ENCODE data around the gene PPP1R1B. TPM values are rescaled to one million over a fixed set of nuclear protein-coding genes. Genes with fewer than 3 reads are reported as not detected.
A peak's percentile ranks its signal among the peaks of the same experiment; 100 is the strongest.

The PPP1R1B gene
- total RNA-seq, 1 experiment from 2014 or later: 8.2 TPM

GRCh38 chr17:39652587-39653315 is 26.0 kb downstream of the PPP1R1B start:
- no TSS peak for BruUV-seq (replicated peaks)
- CTCF ChIA-PET: interaction anchor here (1.4 to 1.6 kb wide), 2 partner anchors 15 to 31 kb away, joined by 4 to 5 read pairs; partner anchors contain the start of gene STARD3
- DNase-seq (ENCODE audit: low spot score): no peak
- Histone ChIP-seq H3K4me1 (ENCODE audit: insufficient read depth, low read length, poor library complexity, severe bottlenecking) (no peaks in the 10 kb centered on the region), H3K9me3 (ENCODE audit: low read depth, low read length, poor library complexity, severe bottlenecking) (no peaks in the 10 kb centered on the region), H3K36me3 (ENCODE audit: insufficient read depth, low read length, poor library complexity, severe bottlenecking) (no peaks in the 10 kb centered on the region), H3K4me3 (ENCODE audit: low read depth, low read length, poor library complexity, severe bottlenecking) (no peak overlapping the region), H3K27me3 (replicated peaks; ENCODE audit: insufficient read depth, low read depth, low read length, poor library complexity) (no peaks in the 10 kb centered on the region), H3K27ac (ENCODE audit: low read depth, low read length, poor library complexity, severe bottlenecking) (no peak overlapping the region)
- TF ChIP-seq EZH2 (IDR thresholded peaks at IDR 0.05; ENCODE audit: borderline replicate concordance, low read depth, low read length, poor library complexity, severe bottlenecking): no peak
- TF ChIP-seq CTCF (conservative IDR thresholded peaks at IDR 0.05; ENCODE audit: low read depth, low read length): no peak
- POLR2A ChIA-PET (ENCODE audit: low non-redundant PET): no interaction called here
- intact Hi-C loops (cut with micrococcal nuclease; ENCODE audit: unreplicated experiment): no loop called here

- POLR2A ChIA-PET (ENCODE audit: low non-redundant PET): no interaction called here
- no peaks in the 10 kb centered on the region for H3K27me3 ChIP-seq (replicated peaks; ENCODE audit: insufficient read depth, low read depth, low read length, poor library complexity)
- H3K36me3 ChIP-seq (ENCODE audit: insufficient read depth, low read length, poor library complexity, severe bottlenecking): no peaks in the 10 kb centered on the region
- CTCF ChIA-PET: interaction anchor here (1.0 to 1.6 kb wide), 4 partner anchors 16 to 49 kb away, joined by 3 to 5 read pairs (median 4); partner anchors contain the start of gene STARD3
- TF ChIP-seq CTCF (conservative IDR thresholded peaks at IDR 0.05; ENCODE audit: low read depth, low read length) (no peak), EZH2 (IDR thresholded peaks at IDR 0.05; ENCODE audit: borderline replicate concordance, low read depth, low read length, poor library complexity, severe bottlenecking) (no peak)
- no peaks in the 10 kb centered on the region for H3K9me3 ChIP-seq (ENCODE audit: low read depth, low read length, poor library complexity, severe bottlenecking)
- no peak overlapping the region for H3K4me3 ChIP-seq (ENCODE audit: low read depth, low read length, poor library complexity, severe bottlenecking)
- DNase-seq (ENCODE audit: low spot score): no peak
- no TSS peak for BruUV-seq (replicated peaks)
- no peaks in the 10 kb centered on the region for H3K4me1 ChIP-seq (ENCODE audit: insufficient read depth, low read length, poor library complexity, severe bottlenecking)
- intact Hi-C loops (cut with micrococcal nuclease; ENCODE audit: unreplicated experiment): no loop called here
- no peak overlapping the region for H3K27ac ChIP-seq (ENCODE audit: low read depth, low read length, poor library complexity, severe bottlenecking)
Observed at GRCh38 chr17:39653316-39653661, 26.5 kb downstream of the PPP1R1B start.

- Histone ChIP-seq H3K4me1 (ENCODE audit: insufficient read depth, low read length, poor library complexity, severe bottlenecking) (no peaks in the 10 kb centered on the region), H3K4me3 (ENCODE audit: low read depth, low read length, poor library complexity, severe bottlenecking) (no peak overlapping the region), H3K36me3 (ENCODE audit: insufficient read depth, low read length, poor library complexity, severe bottlenecking) (no peaks in the 10 kb centered on the region), H3K27me3 (replicated peaks; ENCODE audit: insufficient read depth, low read depth, low read length, poor library complexity) (no peaks in the 10 kb centered on the region), H3K9me3 (ENCODE audit: low read depth, low read length, poor library complexity, severe bottlenecking) (no peaks in the 10 kb centered on the region), H3K27ac (ENCODE audit: low read depth, low read length, poor library complexity, severe bottlenecking) (no peak overlapping the region)
- TF ChIP-seq CTCF (conservative IDR thresholded peaks at IDR 0.05; ENCODE audit: low read depth, low read length) (peak; percentile 71), EZH2 (IDR thresholded peaks at IDR 0.05; ENCODE audit: borderline replicate concordance, low read depth, low read length, poor library complexity, severe bottlenecking) (no peak)
- ChIA-PET CTCF (interaction anchor here (0.6 to 1.6 kb wide), 5 partner anchors 9 to 48 kb away, joined by 3 to 5 read pairs (median 4); partner anchors contain the start of gene STARD3), POLR2A (ENCODE audit: low non-redundant PET) (no interaction called here)
- peak; percentile 55 for DNase-seq (ENCODE audit: low spot score)
- BruUV-seq (replicated peaks): no TSS peak
- intact Hi-C loops (cut with micrococcal nuclease; ENCODE audit: unreplicated experiment): no loop called here
Observed at GRCh38 chr17:39653662-39654331, 27.0 kb downstream of the PPP1R1B start.
